Parietal lobe (tissue), 2 donors: ENCODE results near the gene PBX1. TPM values are rescaled to one million over a fixed set of nuclear protein-coding genes. Genes with fewer than 3 reads are reported as not detected.

Source experiments
- small RNA-seq: library from RNA; depleted of rRNA; stranded (forward); fragments of <200 nt; gene quantifications from one replicate; pipeline ENCODE3, GENCODE V24; 2014; ENCODE audit warnings: low replicate concordance
- total RNA-seq: library from RNA; depleted of rRNA; stranded (reverse); fragments of >200 nt; gene quantifications from one replicate; pipeline ENCODE4 v1.2.3, GENCODE V29; 2014

Gene PBX1
- 430 TPM for total RNA-seq

DNA sequence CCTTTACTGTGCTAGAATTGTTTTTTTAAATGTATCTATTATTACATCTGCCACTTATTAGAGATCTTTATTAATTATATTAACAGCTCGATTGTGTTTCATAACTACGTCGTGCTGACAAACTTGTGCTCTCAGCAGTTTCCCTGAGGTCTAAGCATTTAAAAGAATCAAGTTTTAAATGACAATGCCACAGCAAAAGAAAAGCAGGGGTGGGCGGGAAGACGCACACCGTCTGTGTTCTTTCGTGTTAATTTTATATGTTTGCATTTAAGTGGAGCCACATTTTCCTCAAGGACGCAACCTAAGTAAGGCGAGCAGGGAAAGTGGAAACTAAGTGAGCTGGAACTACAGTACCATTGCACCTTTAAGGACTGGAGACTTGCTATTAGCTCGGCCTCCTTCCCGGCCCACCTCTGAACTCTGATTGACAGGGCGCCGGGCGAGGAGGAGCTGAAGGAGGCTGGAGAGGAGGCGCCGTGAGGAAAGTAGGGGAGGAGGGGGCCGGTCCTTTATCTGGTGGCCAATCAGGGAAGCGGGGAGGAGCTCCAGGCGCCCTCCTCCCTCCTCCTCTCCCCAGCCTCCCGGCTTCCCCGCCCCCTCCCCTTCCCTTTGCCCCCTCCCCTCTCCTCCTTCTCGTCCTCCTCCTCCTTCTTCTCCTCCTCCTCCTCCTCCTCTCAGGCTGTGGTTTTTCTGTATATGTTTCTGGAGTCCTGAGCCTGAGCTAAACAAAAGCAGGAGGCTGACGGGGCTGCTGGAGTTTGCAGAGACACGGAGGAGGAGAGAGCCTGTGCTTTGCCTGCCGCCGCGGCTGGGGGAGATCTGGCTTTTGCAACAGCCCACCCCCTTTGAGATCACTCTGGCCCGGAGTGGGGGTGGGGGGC, at the start of gene PBX1:
TSS of gene PBX1 (plus strand) at position 724 of the 881 bp plus-strand sequence.

Small RNA genes lying within 50 kb of the gene (small RNA-seq; reads per million reads assigned to genes)
- gene RF00017: not detected
- not detected for gene RF00019
- gene RNU6-171P: not detected
